K562 (cell line): ENCODE measurements around the gene MON2. TPM values are rescaled to one million over a fixed set of nuclear protein-coding genes. Genes with fewer than 3 reads are reported as not detected.

ENCODE experiments used
- ATAC-seq: fragments of 200-7000 bp; cut with Tn5 transposase; 3 replicates; pipeline ENCODE4 v1.9.1; 2020; ENCODE audit warnings: moderate library complexity
- BruUV-seq: library from RNA; stranded (reverse); fragments of 400-500 nt; replicated peaks from 2 replicates; lab custom pipeline; 2021; lab: Mats Ljungman, UMichigan
- CTCF ChIA-PET: fragments of 300-600 bp; formaldehyde crosslinking; extraction: SDS; loops from one replicate; lab custom pipeline; 2021; ENCODE audit warnings: low intra/inter-chr PET ratio; lab: Yijun Ruan, JAX
- POLR2A ChIA-PET: fragments of 300-600, 350-650 bp; sonication (Branson Sonifier 250); formaldehyde crosslinking; extraction: SDS; loops from one replicate; lab custom pipeline; 2021; ENCODE audit warnings: antibody characterized with exemption, inconsistent platforms; lab: Yijun Ruan, JAX
- DNase-seq, 4 experiments: peaks; one replicate each; pipeline versions ENCODE4 v3.0.0 to v3.0.0-alpha.2; 2011 to 2018; ENCODE audit warnings: low spot score in 3 of 4, mixed read lengths in 3 of 4; ENCODE audit errors: extremely low read depth in 1 of 4
- FAIRE-seq: peaks from 2 replicates; lab custom pipeline; 2011; peaks lifted over from hg19 to GRCh38; lab: Jason Lieb, UNC
- H2AFZ ChIP-seq: 2 replicates; pipeline ENCODE4 v1.6.0; 2011; ENCODE audit warnings: low read depth, low read length, control low read depth, inconsistent platforms
- H3K27ac ChIP-seq: fragments of 200-600 bp; 3 replicates; pipeline ENCODE4 v1.8.0; 2011; ENCODE audit warnings: low read depth, mild to moderate bottlenecking, control low read depth, inconsistent platforms, low read length, moderate library complexity, mixed read lengths; ENCODE audit errors: extremely low read depth
- H3K27me3 ChIP-seq, 2 experiments: fragments of 300-600 bp in 1 of 2; 2 replicates in 1 of 2; 3 replicates in 1 of 2; pipeline versions ENCODE4 v1.6.0 to v1.8.0; 2011; ENCODE audit warnings: inconsistent platforms in 2 of 2, low read length in 2 of 2, mild to moderate bottlenecking in 1 of 2, mixed read lengths in 1 of 2, moderate library complexity in 1 of 2; ENCODE audit not compliant: control insufficient read depth in 2 of 2, insufficient read depth in 2 of 2
- H3K36me3 ChIP-seq: fragments of 300-600 bp; 3 replicates; pipeline ENCODE4 v1.8.0; 2011; ENCODE audit warnings: mild to moderate bottlenecking, low read length, inconsistent platforms; ENCODE audit not compliant: control insufficient read depth, insufficient read depth
- H3K4me1 ChIP-seq, 2 experiments: fragments of 200-600 bp in 1 of 2; replicated peaks in 1 of 2; 2 replicates in 1 of 2; 3 replicates in 1 of 2; pipeline versions ENCODE4 v1.5.1 to v1.8.0; 2011; ENCODE audit warnings: inconsistent platforms in 2 of 2, low read length in 2 of 2, mild to moderate bottlenecking in 1 of 2, mixed read lengths in 1 of 2, moderate library complexity in 1 of 2; ENCODE audit not compliant: control insufficient read depth in 2 of 2, insufficient read depth in 2 of 2
- H3K4me2 ChIP-seq: 2 replicates; pipeline ENCODE4 v1.6.1; 2011; ENCODE audit warnings: low read length, control low read depth, inconsistent platforms, mixed read lengths; ENCODE audit not compliant: insufficient read depth
- H3K4me3 ChIP-seq: fragments of 200-600 bp; sonication (generic), shearing (Covaris generic); 2 replicates; pipeline ENCODE4 v1.5.1; 2016; ENCODE audit warnings: control low read depth, inconsistent platforms
- H3K79me2 ChIP-seq: fragments of 200-600 bp; 3 replicates; pipeline ENCODE4 v1.8.0; 2011; ENCODE audit warnings: low read length, inconsistent platforms; ENCODE audit not compliant: control insufficient read depth, insufficient read depth
- H3K9ac ChIP-seq, 2 experiments: 2 replicates each; pipeline versions ENCODE4 v1.6.0 to v1.6.1; 2011; ENCODE audit warnings: low read depth in 2 of 2, low read length in 2 of 2, control low read depth in 1 of 2, inconsistent platforms in 1 of 2, mild to moderate bottlenecking in 1 of 2, mixed read lengths in 1 of 2; ENCODE audit not compliant: insufficient read depth in 1 of 2
- H3K9me1 ChIP-seq: one replicate; pipeline ENCODE4 v1.6.0; 2011; ENCODE audit warnings: inconsistent platforms, mild to moderate bottlenecking, low read length, moderate library complexity; ENCODE audit not compliant: control insufficient read depth, insufficient read depth
- H3K9me3 ChIP-seq: replicated peaks from 2 replicates; pipeline ENCODE4 v1.5.1; 2011; ENCODE audit warnings: low read depth, low read length, inconsistent platforms; ENCODE audit not compliant: control insufficient read depth, insufficient read depth
- H4K20me1 ChIP-seq: replicated peaks from 2 replicates; pipeline ENCODE4 v1.6.1; 2011; ENCODE audit warnings: low read length, inconsistent platforms, mixed read lengths; ENCODE audit not compliant: control insufficient read depth, insufficient read depth
- ESRRA ChIP-seq: fragments of 450-650 bp; IDR thresholded peaks from 2 replicates; pipeline ENCODE4 v1.6.1; 2014; ENCODE audit warnings: low read depth, mild to moderate bottlenecking, moderate library complexity, borderline replicate concordance
- EZH2 ChIP-seq: IDR thresholded peaks from 2 replicates; pipeline ENCODE4 v1.6.1; 2012; ENCODE audit warnings: low read depth, mild to moderate bottlenecking, inconsistent platforms, low read length, borderline replicate concordance
- HCFC1 ChIP-seq: IDR thresholded peaks from 2 replicates; pipeline ENCODE4 v1.6.1; 2012; ENCODE audit warnings: low read depth, low read length, improper control_type of control experiment
- NKRF ChIP-seq: fragments of 450-650 bp; IDR thresholded peaks from 2 replicates; pipeline ENCODE4 v1.6.1; 2016; ENCODE audit warnings: borderline replicate concordance
- RB1 ChIP-seq: fragments of 450-650 bp; IDR thresholded peaks from 2 replicates; pipeline ENCODE4 v1.6.1; 2017; ENCODE audit warnings: low read depth, mild to moderate bottlenecking
- STAT5A ChIP-seq: IDR thresholded peaks from 2 replicates; pipeline ENCODE4 v1.6.1; 2012; ENCODE audit warnings: low read length, inconsistent platforms, borderline replicate concordance
- ZMIZ1 ChIP-seq, 2 experiments: fragments of 150-350 bp in 1 of 2; IDR thresholded peaks; 2 replicates each; pipeline ENCODE4 v1.6.1; 2012 to 2016; ENCODE audit warnings: low read depth in 2 of 2, low read length in 2 of 2, mild to moderate bottlenecking in 1 of 2, moderate library complexity in 1 of 2
- ZNF79 ChIP-seq: fragments of 250-450 bp; sonication (Bioruptor Pico); IDR thresholded peaks from 2 replicates; pipeline ENCODE4 v1.4.0; 2020; ENCODE audit warnings: low read depth, mild to moderate bottlenecking, moderate library complexity
- WGBS: fragments of 100-300 bp; shearing (Covaris generic); methylation state at CpG from one replicate; pipeline ENCODE4 v1.1.6; 2016; ENCODE audit warnings: low coverage, mixed read lengths; ENCODE audit not compliant: insufficient coverage; ENCODE audit errors: missing lambda C conversion rate; 5-methylcytosine and 5-hydroxymethylcytosine counted together
- in situ Hi-C: fragments of 300-500 bp; cut with MboI; formaldehyde crosslinking; loops from 4 replicates; pipeline ENCODE4 v1.15.0; 2018; ENCODE audit warnings: inconsistent platforms, mixed read lengths
- intact Hi-C: fragments of 100-400 bp; cut with micrococcal nuclease; formaldehyde crosslinking; loops from 2 replicates; pipeline ENCODE4 v1.14.2; 2022
- polyA plus RNA-seq, 8 experiments: library from polyadenylated mRNA; depleted of rRNA in 4 of 8; stranded (reverse) in 5 of 8; unstranded in 3 of 8; fragments of >200 nt; fragmentation: Nextera tagmentation in 2 of 8; fragmentation: Illumina TruSeq in 1 of 8; extraction: Ambion mirVana in 2 of 8; extraction: Trizol in 1 of 8; gene quantifications; 2 replicates each; pipeline versions ENCODE4 v1.2.1 to v1.2.3, GENCODE V29; 2011 to 2014; ENCODE audit warnings: inconsistent platforms in 1 of 8, missing spikeins in 1 of 8
- total RNA-seq, 7 experiments: library from RNA; depleted of rRNA in 6 of 7; stranded (reverse); fragments of >200 nt in 6 of 7; fragmentation: Illumina TruSeq in 2 of 7; extraction: Trizol in 2 of 7; gene quantifications; 2 replicates each; pipeline versions ENCODE4 v1.2.1 to v1.2.3, GENCODE V29; 2011 to 2021; ENCODE audit warnings: low replicate concordance in 1 of 7

MON2 gene
- total and polyA plus RNA-seq, 9 of the 15 experiments (the other 6 are each of a cell fraction or from before 2014, with no cell fraction given): 3.6 to 31.6 (median 16.8) TPM

GRCh38 chr12:62543324-62543723, 76.7 kb downstream of the MON2 start:
- no TSS peak for BruUV-seq
- no peak overlapping the region for H3K4me2 ChIP-seq
- no peaks in the 10 kb centered on the region for H3K79me2 ChIP-seq
- no peak overlapping the region for H3K9ac ChIP-seq
- H3K4me3 ChIP-seq: no peak overlapping the region
- in situ Hi-C loops (no loop called here), intact Hi-C loops (no loop called here)
- H3K27ac ChIP-seq: no peak overlapping the region
- no peak for TF ChIP-seq EZH2
- no peak for TF ChIP-seq ESRRA
- TF ChIP-seq HCFC1: no peak
- no peaks in the 10 kb centered on the region for H3K9me3 ChIP-seq
- no peaks in the 10 kb centered on the region for H3K9me1 ChIP-seq
- POLR2A ChIA-PET: no interaction called here
- DNase-seq (no peak), FAIRE-seq (no peak), ATAC-seq (no peak)
- peaks cover 38% of the 10 kb centered on the region for H3K36me3 ChIP-seq
- no peaks in the 10 kb centered on the region for H4K20me1 ChIP-seq
- no peaks in the 10 kb centered on the region for H3K4me1 ChIP-seq
- WGBS: 88% methylated on average over 4 of the region's 5 CpGs
- no peak overlapping the region for H2AFZ ChIP-seq
- H3K27me3 ChIP-seq: no peaks in the 10 kb centered on the region
- CTCF ChIA-PET: no interaction called here

DNA sequence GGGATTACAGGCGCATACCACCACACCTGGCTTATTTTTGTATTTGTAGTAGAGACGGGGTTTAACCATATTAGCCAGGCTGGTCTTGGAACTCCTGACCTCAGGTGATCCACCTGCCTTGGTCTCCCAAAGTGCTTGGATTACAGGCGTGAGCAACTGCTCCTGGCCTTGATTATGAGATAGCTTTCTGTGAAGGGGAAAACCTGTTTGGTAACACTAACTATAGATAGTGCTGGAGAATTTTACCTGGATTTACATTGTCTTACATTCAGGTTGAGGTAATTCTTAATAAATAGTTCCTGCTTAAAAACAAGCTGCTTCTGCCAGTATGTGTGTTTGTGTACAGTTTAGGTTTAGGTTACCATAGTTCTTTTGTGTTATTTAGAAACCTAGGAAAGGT, 77.1 kb downstream of the MON2 start:
- no peak overlapping the region for H2AFZ ChIP-seq
- ChIA-PET CTCF (no interaction called here), POLR2A (no interaction called here)
- FAIRE-seq (no peak), DNase-seq (no peak), ATAC-seq (no peak)
- in situ Hi-C loops (no loop called here), intact Hi-C loops (no loop called here)
- no peak overlapping the region for H3K4me2 ChIP-seq
- no peak overlapping the region for H3K27ac ChIP-seq
- 76% methylated on average over 3 of the region's 3 CpGs for WGBS
- no peaks in the 10 kb centered on the region for H4K20me1 ChIP-seq
- H3K4me1 ChIP-seq: no peaks in the 10 kb centered on the region
- H3K9me1 ChIP-seq: no peaks in the 10 kb centered on the region
- no peak overlapping the region for H3K4me3 ChIP-seq
- peaks cover 37% of the 10 kb centered on the region for H3K36me3 ChIP-seq
- BruUV-seq: no TSS peak
- H3K9me3 ChIP-seq: no peaks in the 10 kb centered on the region
- H3K27me3 ChIP-seq: no peaks in the 10 kb centered on the region
- no peaks in the 10 kb centered on the region for H3K79me2 ChIP-seq
- H3K9ac ChIP-seq: no peak overlapping the region
- no peak for TF ChIP-seq NKRF
- TF ChIP-seq ZNF79 (CRISPR knock-in tag): no peak
- TF ChIP-seq ZMIZ1 (IDR thresholded peaks at IDR 0.05; ENCODE audit: low read depth in 2 of 2, low read length in 2 of 2): no peak
- TF ChIP-seq STAT5A: no peak
- TF ChIP-seq RB1: no peak
